Measurements from ENCODE around the gene COPRS.

DNA sequence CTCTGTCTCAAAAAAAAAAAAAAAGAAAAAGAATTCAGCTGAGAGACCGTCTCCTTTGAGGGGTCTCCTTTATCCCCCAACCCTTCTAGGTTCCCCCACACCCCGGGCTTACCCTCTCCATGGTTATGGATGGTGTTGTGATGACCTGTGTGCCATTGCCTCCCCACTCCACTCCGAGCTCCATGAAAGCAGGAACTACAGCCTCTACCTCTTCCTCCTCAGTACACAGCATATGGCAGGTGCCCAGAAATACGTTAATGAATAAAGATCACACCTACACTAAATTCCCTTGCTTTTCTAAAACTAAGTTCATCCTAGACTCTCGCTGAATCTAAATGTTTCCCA is 17.2 kb downstream of the COPRS start:
- TF ChIP-seq, protein P1, sequence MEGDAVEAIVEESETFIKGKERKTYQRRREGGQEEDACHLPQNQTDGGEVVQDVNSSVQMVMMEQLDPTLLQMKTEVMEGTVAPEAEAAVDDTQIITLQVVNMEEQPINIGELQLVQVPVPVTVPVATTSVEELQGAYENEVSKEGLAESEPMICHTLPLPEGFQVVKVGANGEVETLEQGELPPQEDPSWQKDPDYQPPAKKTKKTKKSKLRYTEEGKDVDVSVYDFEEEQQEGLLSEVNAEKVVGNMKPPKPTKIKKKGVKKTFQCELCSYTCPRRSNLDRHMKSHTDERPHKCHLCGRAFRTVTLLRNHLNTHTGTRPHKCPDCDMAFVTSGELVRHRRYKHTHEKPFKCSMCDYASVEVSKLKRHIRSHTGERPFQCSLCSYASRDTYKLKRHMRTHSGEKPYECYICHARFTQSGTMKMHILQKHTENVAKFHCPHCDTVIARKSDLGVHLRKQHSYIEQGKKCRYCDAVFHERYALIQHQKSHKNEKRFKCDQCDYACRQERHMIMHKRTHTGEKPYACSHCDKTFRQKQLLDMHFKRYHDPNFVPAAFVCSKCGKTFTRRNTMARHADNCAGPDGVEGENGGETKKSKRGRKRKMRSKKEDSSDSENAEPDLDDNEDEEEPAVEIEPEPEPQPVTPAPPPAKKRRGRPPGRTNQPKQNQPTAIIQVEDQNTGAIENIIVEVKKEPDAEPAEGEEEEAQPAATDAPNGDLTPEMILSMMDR (conservative IDR thresholded peaks at IDR 0.05; ENCODE audit: low read depth, low read length) = no peak
- TF ChIP-seq, protein P2, sequence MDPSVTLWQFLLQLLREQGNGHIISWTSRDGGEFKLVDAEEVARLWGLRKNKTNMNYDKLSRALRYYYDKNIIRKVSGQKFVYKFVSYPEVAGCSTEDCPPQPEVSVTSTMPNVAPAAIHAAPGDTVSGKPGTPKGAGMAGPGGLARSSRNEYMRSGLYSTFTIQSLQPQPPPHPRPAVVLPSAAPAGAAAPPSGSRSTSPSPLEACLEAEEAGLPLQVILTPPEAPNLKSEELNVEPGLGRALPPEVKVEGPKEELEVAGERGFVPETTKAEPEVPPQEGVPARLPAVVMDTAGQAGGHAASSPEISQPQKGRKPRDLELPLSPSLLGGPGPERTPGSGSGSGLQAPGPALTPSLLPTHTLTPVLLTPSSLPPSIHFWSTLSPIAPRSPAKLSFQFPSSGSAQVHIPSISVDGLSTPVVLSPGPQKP (IDR thresholded peaks at IDR 0.05; ENCODE audit: borderline replicate concordance, low read depth, low read length) = no peak
- no peak for TF ChIP-seq POLR2A (IDR thresholded peaks at IDR 0.05; ENCODE audit: low read depth, low read length)
- TF ChIP-seq RFX5 (IDR thresholded peaks at IDR 0.05; ENCODE audit: low read depth, low read length) = no peak
- no peak for TF ChIP-seq MXI1 (IDR thresholded peaks at IDR 0.05; ENCODE audit: borderline replicate concordance, low read depth, low read length)
- TF ChIP-seq RCOR1 (IDR thresholded peaks at IDR 0.05; ENCODE audit: insufficient replicate concordance, low read length) = no peak
